ENCODE measurements around the gene TMEM114. TPM values are rescaled to one million over a fixed set of nuclear protein-coding genes. Genes with fewer than 3 reads are reported as not detected.

TMEM114 gene
- polyA plus RNA-seq, 1 donor from 2014 or later: 0.62 TPM

DNA sequence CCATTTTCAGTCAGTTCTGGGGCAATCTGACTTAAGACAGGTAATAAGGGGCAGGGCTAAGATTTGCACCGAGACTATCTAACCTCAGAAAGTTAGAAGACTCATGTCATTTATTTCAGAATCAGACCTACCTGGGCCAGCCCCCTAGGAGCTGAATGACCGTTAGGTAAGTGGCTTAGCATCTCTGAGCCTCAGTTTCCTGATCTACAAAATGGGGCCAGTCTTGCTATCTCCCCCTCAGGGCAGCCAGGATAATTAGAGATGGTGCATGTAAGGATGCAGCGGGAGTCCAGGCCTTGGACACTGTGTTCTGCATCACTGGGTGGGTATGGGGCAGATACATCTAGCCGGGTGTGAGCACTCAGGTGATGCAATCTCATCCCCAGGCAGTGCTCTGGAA is 20.8 kb upstream of the TMEM114 start:
- H3K4me2 ChIP-seq (ENCODE audit: low read length): no peak overlapping the region
- H3K9me3 ChIP-seq (ENCODE audit: low read length): no peaks in the 10 kb centered on the region

DNA sequence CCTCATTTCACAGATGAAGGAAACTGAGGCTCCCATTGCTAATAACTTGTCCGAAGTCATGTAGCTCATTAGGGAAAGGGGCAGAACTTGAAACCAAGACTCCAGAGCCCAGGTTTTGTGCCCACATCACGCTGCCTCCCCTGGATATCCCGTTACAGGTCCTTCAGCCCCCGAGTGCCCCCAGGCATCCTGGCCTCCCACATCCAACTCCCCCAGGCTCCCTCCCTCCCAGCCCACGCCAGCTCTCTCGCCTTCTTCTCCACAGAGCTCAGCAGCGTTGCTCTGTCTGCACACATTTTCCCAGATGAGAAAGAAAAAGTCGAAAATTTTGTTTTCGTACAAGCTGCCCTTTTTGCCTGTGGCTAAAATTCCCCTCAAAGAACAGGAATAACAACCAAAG is 16.9 kb upstream of the TMEM114 start:
- H3K9me2 ChIP-seq (ENCODE audit: insufficient read depth, low read length): no peaks in the 10 kb centered on the region
- H2AFZ ChIP-seq (ENCODE audit: low read depth, low read length): no peak overlapping the region
- H3K36me3 ChIP-seq (ENCODE audit: insufficient read depth, low read length): no peaks in the 10 kb centered on the region
- H3K27ac ChIP-seq (ENCODE audit: low read length): no peak overlapping the region
- no peak overlapping the region for H3K4me3 ChIP-seq (ENCODE audit: low read length)
- no peaks in the 10 kb centered on the region for H3K9me3 ChIP-seq (ENCODE audit: low read length)
- TF ChIP-seq MXI1 (conservative IDR thresholded peaks at IDR 0.05; ENCODE audit: poor library complexity, severe bottlenecking): no peak
- TF ChIP-seq, protein P1, sequence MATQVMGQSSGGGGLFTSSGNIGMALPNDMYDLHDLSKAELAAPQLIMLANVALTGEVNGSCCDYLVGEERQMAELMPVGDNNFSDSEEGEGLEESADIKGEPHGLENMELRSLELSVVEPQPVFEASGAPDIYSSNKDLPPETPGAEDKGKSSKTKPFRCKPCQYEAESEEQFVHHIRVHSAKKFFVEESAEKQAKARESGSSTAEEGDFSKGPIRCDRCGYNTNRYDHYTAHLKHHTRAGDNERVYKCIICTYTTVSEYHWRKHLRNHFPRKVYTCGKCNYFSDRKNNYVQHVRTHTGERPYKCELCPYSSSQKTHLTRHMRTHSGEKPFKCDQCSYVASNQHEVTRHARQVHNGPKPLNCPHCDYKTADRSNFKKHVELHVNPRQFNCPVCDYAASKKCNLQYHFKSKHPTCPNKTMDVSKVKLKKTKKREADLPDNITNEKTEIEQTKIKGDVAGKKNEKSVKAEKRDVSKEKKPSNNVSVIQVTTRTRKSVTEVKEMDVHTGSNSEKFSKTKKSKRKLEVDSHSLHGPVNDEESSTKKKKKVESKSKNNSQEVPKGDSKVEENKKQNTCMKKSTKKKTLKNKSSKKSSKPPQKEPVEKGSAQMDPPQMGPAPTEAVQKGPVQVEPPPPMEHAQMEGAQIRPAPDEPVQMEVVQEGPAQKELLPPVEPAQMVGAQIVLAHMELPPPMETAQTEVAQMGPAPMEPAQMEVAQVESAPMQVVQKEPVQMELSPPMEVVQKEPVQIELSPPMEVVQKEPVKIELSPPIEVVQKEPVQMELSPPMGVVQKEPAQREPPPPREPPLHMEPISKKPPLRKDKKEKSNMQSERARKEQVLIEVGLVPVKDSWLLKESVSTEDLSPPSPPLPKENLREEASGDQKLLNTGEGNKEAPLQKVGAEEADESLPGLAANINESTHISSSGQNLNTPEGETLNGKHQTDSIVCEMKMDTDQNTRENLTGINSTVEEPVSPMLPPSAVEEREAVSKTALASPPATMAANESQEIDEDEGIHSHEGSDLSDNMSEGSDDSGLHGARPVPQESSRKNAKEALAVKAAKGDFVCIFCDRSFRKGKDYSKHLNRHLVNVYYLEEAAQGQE (IDR thresholded peaks at IDR 0.05; ENCODE audit: borderline replicate concordance): no peak
- TF ChIP-seq, protein P2, sequence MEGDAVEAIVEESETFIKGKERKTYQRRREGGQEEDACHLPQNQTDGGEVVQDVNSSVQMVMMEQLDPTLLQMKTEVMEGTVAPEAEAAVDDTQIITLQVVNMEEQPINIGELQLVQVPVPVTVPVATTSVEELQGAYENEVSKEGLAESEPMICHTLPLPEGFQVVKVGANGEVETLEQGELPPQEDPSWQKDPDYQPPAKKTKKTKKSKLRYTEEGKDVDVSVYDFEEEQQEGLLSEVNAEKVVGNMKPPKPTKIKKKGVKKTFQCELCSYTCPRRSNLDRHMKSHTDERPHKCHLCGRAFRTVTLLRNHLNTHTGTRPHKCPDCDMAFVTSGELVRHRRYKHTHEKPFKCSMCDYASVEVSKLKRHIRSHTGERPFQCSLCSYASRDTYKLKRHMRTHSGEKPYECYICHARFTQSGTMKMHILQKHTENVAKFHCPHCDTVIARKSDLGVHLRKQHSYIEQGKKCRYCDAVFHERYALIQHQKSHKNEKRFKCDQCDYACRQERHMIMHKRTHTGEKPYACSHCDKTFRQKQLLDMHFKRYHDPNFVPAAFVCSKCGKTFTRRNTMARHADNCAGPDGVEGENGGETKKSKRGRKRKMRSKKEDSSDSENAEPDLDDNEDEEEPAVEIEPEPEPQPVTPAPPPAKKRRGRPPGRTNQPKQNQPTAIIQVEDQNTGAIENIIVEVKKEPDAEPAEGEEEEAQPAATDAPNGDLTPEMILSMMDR (IDR thresholded peaks at IDR 0.05; ENCODE audit: poor library complexity, severe bottlenecking): no peak
- TF ChIP-seq POLR2AphosphoS5 (IDR thresholded peaks at IDR 0.05): no peak
- TF ChIP-seq EP300 (conservative IDR thresholded peaks at IDR 0.05; ENCODE audit: poor library complexity, severe bottlenecking): no peak
- TF ChIP-seq RAD21 (conservative IDR thresholded peaks at IDR 0.05): no peak
- TF ChIP-seq SMC3 (conservative IDR thresholded peaks at IDR 0.05; ENCODE audit: poor library complexity): no peak
- no peak for TF ChIP-seq TAF1 (IDR thresholded peaks at IDR 0.05; ENCODE audit: low read depth)
- no peak for TF ChIP-seq EZH2 (IDR thresholded peaks at IDR 0.05; ENCODE audit: borderline replicate concordance, insufficient read depth, low read length, poor library complexity, severe bottlenecking)
- H3K4me2 ChIP-seq (ENCODE audit: low read length): no peak overlapping the region
- no peaks in the 10 kb centered on the region for H3K27me3 ChIP-seq (ENCODE audit: insufficient read depth, low read depth, low read length)
- no peaks in the 10 kb centered on the region for H3F3A ChIP-seq (ENCODE audit: insufficient read depth, low read length, poor library complexity, severe bottlenecking)
- no peaks in the 10 kb centered on the region for H4K20me1 ChIP-seq (ENCODE audit: insufficient read depth)
- no peak overlapping the region for H3K9ac ChIP-seq (ENCODE audit: low read length)
- H3K79me2 ChIP-seq (replicated peaks; ENCODE audit: insufficient read depth, low read length): no peaks in the 10 kb centered on the region

More for the DNA sequence above, 20.8 kb upstream of the TMEM114 start:
- no peak overlapping the region for H3K9ac ChIP-seq (ENCODE audit: low read length)
- no peak overlapping the region for H3K4me3 ChIP-seq (ENCODE audit: low read length)
- no peaks in the 10 kb centered on the region for H3K36me3 ChIP-seq (ENCODE audit: insufficient read depth, low read length)
- TF ChIP-seq POLR2AphosphoS5 (IDR thresholded peaks at IDR 0.05): no peak
- TF ChIP-seq, protein P1 (IDR thresholded peaks at IDR 0.05; ENCODE audit: borderline replicate concordance): no peak
- no peak for TF ChIP-seq TAF1 (IDR thresholded peaks at IDR 0.05; ENCODE audit: low read depth)
- TF ChIP-seq EZH2 (IDR thresholded peaks at IDR 0.05; ENCODE audit: borderline replicate concordance, insufficient read depth, low read length, poor library complexity, severe bottlenecking): no peak
- no peak for TF ChIP-seq RAD21 (conservative IDR thresholded peaks at IDR 0.05)
- no peak for TF ChIP-seq EP300 (conservative IDR thresholded peaks at IDR 0.05; ENCODE audit: poor library complexity, severe bottlenecking)
- no peak for TF ChIP-seq SMC3 (conservative IDR thresholded peaks at IDR 0.05; ENCODE audit: poor library complexity)
- no peak for TF ChIP-seq MXI1 (conservative IDR thresholded peaks at IDR 0.05; ENCODE audit: poor library complexity, severe bottlenecking)
- TF ChIP-seq, protein P2 (IDR thresholded peaks at IDR 0.05; ENCODE audit: poor library complexity, severe bottlenecking): no peak
- H3K9me2 ChIP-seq (ENCODE audit: insufficient read depth, low read length): no peaks in the 10 kb centered on the region
- no peaks in the 10 kb centered on the region for H4K20me1 ChIP-seq (ENCODE audit: insufficient read depth)
- no peak overlapping the region for H2AFZ ChIP-seq (ENCODE audit: low read depth, low read length)
- H3K27ac ChIP-seq (ENCODE audit: low read length): no peak overlapping the region
- no peaks in the 10 kb centered on the region for H3K79me2 ChIP-seq (replicated peaks; ENCODE audit: insufficient read depth, low read length)
- no peaks in the 10 kb centered on the region for H3F3A ChIP-seq (ENCODE audit: insufficient read depth, low read length, poor library complexity, severe bottlenecking)
- no peaks in the 10 kb centered on the region for H3K27me3 ChIP-seq (ENCODE audit: insufficient read depth, low read depth, low read length)
